GM12873 (cell line): ENCODE results near the gene EPS15.

Experiments used
- CTCF ChIP-seq: IDR thresholded peaks from 2 replicates; pipeline ENCODE4 v1.5.1; 2012; ENCODE audit warnings: low read depth, mild to moderate bottlenecking, moderate library complexity, low read length, control low read depth; ENCODE audit not compliant: insufficient read depth; ENCODE audit errors: missing control alignments

EPS15 gene

GRCh38 chr1:51380936-51381335, 138.1 kb downstream of the EPS15 start:
- TF ChIP-seq CTCF: no peak

GRCh38 chr1:51378871-51379270, 140.2 kb downstream of the EPS15 start:
- no peak for TF ChIP-seq CTCF

GRCh38 chr1:51373898-51374297, 145.2 kb downstream of the EPS15 start:
- no peak for TF ChIP-seq CTCF

DNA sequence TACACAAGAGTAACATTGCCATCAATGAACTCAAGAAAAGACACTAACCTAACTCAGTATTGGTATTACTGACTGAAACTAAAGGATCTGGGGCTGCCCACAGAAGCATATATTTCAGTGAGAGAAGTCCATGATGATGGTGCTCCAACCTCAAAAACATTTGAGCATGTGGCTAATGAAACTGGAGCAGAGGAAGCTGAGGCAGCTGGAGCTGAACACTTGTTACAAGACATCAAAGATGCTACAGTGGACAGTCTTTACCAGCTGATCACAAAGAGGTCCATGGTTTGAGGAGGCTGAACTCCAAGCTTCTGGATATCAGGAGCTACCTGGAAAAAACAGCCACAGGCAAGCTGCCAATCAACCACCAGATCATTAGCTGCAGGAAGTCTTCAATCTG, 146.5 kb downstream of the EPS15 start:
- TF ChIP-seq CTCF: no peak

DNA sequence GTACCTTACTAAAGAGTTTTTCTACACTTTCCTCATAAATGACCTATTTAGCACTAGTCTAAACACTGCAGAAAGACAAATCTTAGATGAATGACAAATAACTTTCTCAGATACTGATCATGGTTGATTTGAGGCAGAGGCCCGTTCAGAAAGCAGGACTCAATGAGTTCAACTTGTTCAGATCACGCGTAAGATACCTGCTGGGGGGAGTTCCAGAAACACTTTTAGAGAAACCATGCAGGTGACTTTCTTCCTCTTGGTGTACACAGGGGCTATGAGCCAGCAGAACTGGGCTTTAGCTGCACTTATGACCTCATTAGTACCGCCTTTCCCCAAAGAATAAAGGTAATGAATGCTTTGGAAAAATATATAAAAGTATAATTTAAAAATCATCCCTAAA, 149.9 kb downstream of the EPS15 start:
- no peak for TF ChIP-seq CTCF

GRCh38 chr1:51365774-51366173, 153.3 kb downstream of the EPS15 start:
- no peak for TF ChIP-seq CTCF

GRCh38 chr1:51359879-51360278, 159.2 kb downstream of the EPS15 start:
- no peak for TF ChIP-seq CTCF
